A549 (cell line): ENCODE measurements around the gene ACRBP. TPM values are rescaled to one million over a fixed set of nuclear protein-coding genes. Genes with fewer than 3 reads are reported as not detected.

Experiments
- ATAC-seq, 2 experiments: fragments of 200-7000 bp in 1 of 2; fragments of >200 bp in 1 of 2; cut with Nextera tagmentation in 1 of 2; cut with Tn5 transposase in 1 of 2; 3 replicates each; pipeline versions ENCODE4 v1.8.0 to v1.9.1; 2018 to 2020; ENCODE audit warnings: mild to moderate bottlenecking in 1 of 2, moderate library complexity in 1 of 2
- CTCF ChIA-PET: fragments of 300-600 bp; sonication (Branson Sonifier 250); formaldehyde crosslinking; extraction: SDS; loops from one replicate; lab custom pipeline; 2021; ENCODE audit warnings: antibody characterized with exemption, inconsistent platforms; lab: Yijun Ruan, JAX
- POLR2A ChIA-PET: fragments of 350-600 bp; formaldehyde crosslinking; extraction: SDS; loops from one replicate; lab custom pipeline; 2021; ENCODE audit warnings: antibody characterized with exemption, inconsistent platforms; lab: Yijun Ruan, JAX
- DNase-seq, 2 experiments: peaks; one replicate each; pipeline versions ENCODE4 v3.0.0 to v3.0.0-alpha.2; 2011 to 2016; ENCODE audit warnings: low read depth in 1 of 2, low spot score in 1 of 2
- FAIRE-seq: peaks from 2 replicates; lab custom pipeline; 2011; peaks lifted over from hg19 to GRCh38; lab: Jason Lieb, UNC
- H3K27ac ChIP-seq, 2 experiments: fragments of >200 bp; sonication (Bioruptor Twin); formaldehyde crosslinking; 3 replicates each; pipeline ENCODE4 v1.5.1; 2016 to 2017
- H3K4me1 ChIP-seq: fragments of >200 bp; sonication (Bioruptor Twin); formaldehyde crosslinking; 3 replicates; pipeline ENCODE4 v1.6.1; 2016
- H3K4me2 ChIP-seq: fragments of >200 bp; sonication (Bioruptor Twin); formaldehyde crosslinking; 3 replicates; pipeline ENCODE4 v1.6.1; 2016
- H3K4me3 ChIP-seq: fragments of >200 bp; sonication (Bioruptor Twin); formaldehyde crosslinking; 3 replicates; pipeline ENCODE4 v1.5.1; 2016
- H3K9me3 ChIP-seq: fragments of >200 bp; sonication (Bioruptor Twin); formaldehyde crosslinking; 3 replicates; pipeline ENCODE4 v1.6.1; 2016
- MYC ChIP-seq: IDR thresholded peaks from 2 replicates; pipeline ENCODE4 v1.6.1; 2012; ENCODE audit warnings: mild to moderate bottlenecking, inconsistent platforms, low read length, improper control_type of control experiment, borderline replicate concordance
- NFE2L2 ChIP-seq: fragments of 150-350 bp; conservative IDR thresholded peaks from 2 replicates; pipeline ENCODE4 v1.6.1; 2014; ENCODE audit warnings: low read length
- WGBS: methylation state at CpG from one replicate; pipeline ENCODE4 v1.1.6; 2017; ENCODE audit errors: missing lambda C conversion rate; 5-methylcytosine and 5-hydroxymethylcytosine counted together
- polyA plus RNA-seq, 4 experiments: library from polyadenylated mRNA; depleted of rRNA in 3 of 4; stranded (reverse); fragments of >200 nt; fragmentation: RNase III in 1 of 4; extraction: RNeasy Plus Mini Kit Qiagen cat#74134 plus additional on column Dnase treatment in 1 of 4; gene quantifications; 2 replicates in 3 of 4; 3 replicates in 1 of 4; pipeline ENCODE4 v1.2.3, GENCODE V29; 2011 to 2017

Gene ACRBP
- polyA plus RNA-seq, 2 of the 4 experiments (the other 2 are of a cell fraction) = 0.34 to 0.70 TPM

DNA sequence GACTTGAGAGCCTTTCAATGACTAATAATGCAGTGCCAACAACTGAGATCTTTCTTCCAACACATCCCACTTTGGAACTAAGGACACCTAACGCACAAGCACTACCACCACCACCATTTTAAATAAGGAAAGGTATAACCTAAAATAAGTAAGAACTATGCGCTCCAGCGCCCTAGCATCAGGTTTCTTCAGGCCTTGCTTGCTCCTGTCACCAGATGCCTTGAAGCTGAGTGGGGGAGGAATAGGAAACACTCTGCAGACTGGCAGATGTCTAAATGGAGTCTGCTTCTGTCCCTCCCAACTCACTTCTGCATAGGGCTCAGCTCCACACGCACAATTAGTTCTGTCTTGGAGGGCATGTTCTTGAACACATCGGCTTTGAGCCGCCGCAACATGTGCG lies 55.1 kb downstream of the ACRBP start:
- no peak overlapping the region for H3K4me3 ChIP-seq
- FAIRE-seq = no peak

More for the DNA sequence above, 55.1 kb downstream of the ACRBP start:
- ATAC-seq = no peak
- no peaks in the 10 kb centered on the region for H3K4me1 ChIP-seq
- H3K4me2 ChIP-seq = no peak overlapping the region
- ChIA-PET POLR2A (no interaction called here), CTCF (interaction anchor here (1.0 to 1.6 kb wide), 4 partner anchors 10 to 195 kb away, joined by 3 to 4 read pairs (median 3); no protein-coding TSS in a partner anchor)
- 97% methylated on average over 8 of the region's 8 CpGs for WGBS
- TF ChIP-seq NFE2L2 (no peak), MYC (no peak)
- no peaks in the 10 kb centered on the region for H3K9me3 ChIP-seq
- H3K27ac ChIP-seq = no peak overlapping the region
- no peak for DNase-seq

Other genes with a start within 250 kb of the ACRBP start
- not detected in 2 replicates for gene CD27, start 202.5 kb downstream of the ACRBP start, polyA plus RNA-seq (2011; rRNA removed)
- gene CD27, start 202.5 kb downstream of the ACRBP start, polyA plus RNA-seq (2017; fragmentation: RNase III; extraction: RNeasy Plus Mini Kit Qiagen cat#74134 plus additional on column Dnase treatment) = not detected in 3 replicates
- gene TAPBPL, start 195.4 kb downstream of the ACRBP start, polyA plus RNA-seq (2011; rRNA removed) = 3.6 and 5.1 TPM in 2 replicates
- gene TAPBPL, start 195.4 kb downstream of the ACRBP start, polyA plus RNA-seq (2017; fragmentation: RNase III; extraction: RNeasy Plus Mini Kit Qiagen cat#74134 plus additional on column Dnase treatment) = 2.3 to 3.4 TPM (median 2.8 TPM) in 3 replicates
- 17.6 and 28.8 TPM in 2 replicates for gene VAMP1, start 176.8 kb downstream of the ACRBP start, polyA plus RNA-seq (2011; rRNA removed)
- 20.6 to 22.8 TPM (median 22.7 TPM) in 3 replicates for gene VAMP1, start 176.8 kb downstream of the ACRBP start, polyA plus RNA-seq (2017; fragmentation: RNase III; extraction: RNeasy Plus Mini Kit Qiagen cat#74134 plus additional on column Dnase treatment)
- gene MRPL51, start 154.2 kb downstream of the ACRBP start, polyA plus RNA-seq (2011; rRNA removed) = 181 and 337 TPM in 2 replicates
- 260 to 272 TPM (median 265 TPM) in 3 replicates for gene MRPL51, start 154.2 kb downstream of the ACRBP start, polyA plus RNA-seq (2017; fragmentation: RNase III; extraction: RNeasy Plus Mini Kit Qiagen cat#74134 plus additional on column Dnase treatment)
- 130 and 145 TPM in 2 replicates for gene NCAPD2, start 153.3 kb downstream of the ACRBP start, polyA plus RNA-seq (2011; rRNA removed)
- gene NCAPD2, start 153.3 kb downstream of the ACRBP start, polyA plus RNA-seq (2017; fragmentation: RNase III; extraction: RNeasy Plus Mini Kit Qiagen cat#74134 plus additional on column Dnase treatment) = 76.1 to 82.0 TPM (median 77.3 TPM) in 3 replicates
- 10,036 and 10,800 TPM in 2 replicates for gene GAPDH, start 112.9 kb downstream of the ACRBP start, polyA plus RNA-seq (2011; rRNA removed)
- gene GAPDH, start 112.9 kb downstream of the ACRBP start, polyA plus RNA-seq (2017; fragmentation: RNase III; extraction: RNeasy Plus Mini Kit Qiagen cat#74134 plus additional on column Dnase treatment) = 6,292 to 6,607 TPM (median 6,463 TPM) in 3 replicates
- gene IFFO1, start 91.4 kb downstream of the ACRBP start, polyA plus RNA-seq (2011; rRNA removed) = 0.74 and 1.0 TPM in 2 replicates
- 0.94 to 1.5 TPM (median 1.1 TPM) in 3 replicates for gene IFFO1, start 91.4 kb downstream of the ACRBP start, polyA plus RNA-seq (2017; fragmentation: RNase III; extraction: RNeasy Plus Mini Kit Qiagen cat#74134 plus additional on column Dnase treatment)
- 162 and 176 TPM in 2 replicates for gene NOP2, start 79.1 kb downstream of the ACRBP start, polyA plus RNA-seq (2011; rRNA removed)
- gene NOP2, start 79.1 kb downstream of the ACRBP start, polyA plus RNA-seq (2017; fragmentation: RNase III; extraction: RNeasy Plus Mini Kit Qiagen cat#74134 plus additional on column Dnase treatment) = 100 to 108 TPM (median 104 TPM) in 3 replicates
- gene CHD4, start 40.1 kb downstream of the ACRBP start, polyA plus RNA-seq (2011; rRNA removed) = 53.7 and 99.3 TPM in 2 replicates
- gene CHD4, start 40.1 kb downstream of the ACRBP start, polyA plus RNA-seq (2017; fragmentation: RNase III; extraction: RNeasy Plus Mini Kit Qiagen cat#74134 plus additional on column Dnase treatment) = 83.4 to 87.8 TPM (median 84.8 TPM) in 3 replicates
- 0.74 and 0.97 TPM in 2 replicates for gene LPAR5, start 11.5 kb downstream of the ACRBP start, polyA plus RNA-seq (2011; rRNA removed)
- gene LPAR5, start 11.5 kb downstream of the ACRBP start, polyA plus RNA-seq (2017; fragmentation: RNase III; extraction: RNeasy Plus Mini Kit Qiagen cat#74134 plus additional on column Dnase treatment) = 0.29 to 0.66 TPM (median 0.58 TPM) in 3 replicates
- gene ING4, start 15.7 kb upstream of the ACRBP start, polyA plus RNA-seq (2011; rRNA removed) = 36.5 and 41.3 TPM in 2 replicates
- gene ING4, start 15.7 kb upstream of the ACRBP start, polyA plus RNA-seq (2017; fragmentation: RNase III; extraction: RNeasy Plus Mini Kit Qiagen cat#74134 plus additional on column Dnase treatment) = 15.3 to 19.5 TPM (median 18.8 TPM) in 3 replicates
- 59.6 and 81.9 TPM in 2 replicates for gene ZNF384, start 41.9 kb upstream of the ACRBP start, polyA plus RNA-seq (2011; rRNA removed)
- 64.7 to 86.4 TPM (median 79.8 TPM) in 3 replicates for gene ZNF384, start 41.9 kb upstream of the ACRBP start, polyA plus RNA-seq (2017; fragmentation: RNase III; extraction: RNeasy Plus Mini Kit Qiagen cat#74134 plus additional on column Dnase treatment)
- gene PIANP, start 53.4 kb upstream of the ACRBP start, polyA plus RNA-seq (2011; rRNA removed) = 0.10 and 0.22 TPM in 2 replicates
- 0.30 to 0.56 TPM (median 0.45 TPM) in 3 replicates for gene PIANP, start 53.4 kb upstream of the ACRBP start, polyA plus RNA-seq (2017; fragmentation: RNase III; extraction: RNeasy Plus Mini Kit Qiagen cat#74134 plus additional on column Dnase treatment)
- gene COPS7A, start 76.6 kb upstream of the ACRBP start, polyA plus RNA-seq (2011; rRNA removed) = 78.8 and 95.0 TPM in 2 replicates
- 46.9 to 51.2 TPM (median 50.0 TPM) in 3 replicates for gene COPS7A, start 76.6 kb upstream of the ACRBP start, polyA plus RNA-seq (2017; fragmentation: RNase III; extraction: RNeasy Plus Mini Kit Qiagen cat#74134 plus additional on column Dnase treatment)
- 302 and 310 TPM in 2 replicates for gene MLF2, start 105.7 kb upstream of the ACRBP start, polyA plus RNA-seq (2011; rRNA removed)
- gene MLF2, start 105.7 kb upstream of the ACRBP start, polyA plus RNA-seq (2017; fragmentation: RNase III; extraction: RNeasy Plus Mini Kit Qiagen cat#74134 plus additional on column Dnase treatment) = 269 to 305 TPM (median 295 TPM) in 3 replicates
- 205 and 391 TPM in 2 replicates for gene PTMS, start 118.9 kb upstream of the ACRBP start, polyA plus RNA-seq (2011; rRNA removed)
- gene PTMS, start 118.9 kb upstream of the ACRBP start, polyA plus RNA-seq (2017; fragmentation: RNase III; extraction: RNeasy Plus Mini Kit Qiagen cat#74134 plus additional on column Dnase treatment) = 868 to 1,195 TPM (median 1,161 TPM) in 3 replicates
- gene LAG3, start 125.1 kb upstream of the ACRBP start, polyA plus RNA-seq (2011; rRNA removed) = 0.56 and 0.66 TPM in 2 replicates
- 1.6 to 2.3 TPM (median 1.7 TPM) in 3 replicates for gene LAG3, start 125.1 kb upstream of the ACRBP start, polyA plus RNA-seq (2017; fragmentation: RNase III; extraction: RNeasy Plus Mini Kit Qiagen cat#74134 plus additional on column Dnase treatment)
- not detected in 2 replicates for gene CD4, start 142.1 kb upstream of the ACRBP start, polyA plus RNA-seq (2011; rRNA removed)
- gene CD4, start 142.1 kb upstream of the ACRBP start, polyA plus RNA-seq (2017; fragmentation: RNase III; extraction: RNeasy Plus Mini Kit Qiagen cat#74134 plus additional on column Dnase treatment) = 0.03 TPM in 1 of 3 replicates, not detected in the others
- gene GPR162, start 174.4 kb upstream of the ACRBP start, polyA plus RNA-seq (2011; rRNA removed) = 1.8 TPM in 2 replicates
- 1.7 to 2.4 TPM (median 1.7 TPM) in 3 replicates for gene GPR162, start 174.4 kb upstream of the ACRBP start, polyA plus RNA-seq (2017; fragmentation: RNase III; extraction: RNeasy Plus Mini Kit Qiagen cat#74134 plus additional on column Dnase treatment)
- gene P3H3, start 181.0 kb upstream of the ACRBP start, polyA plus RNA-seq (2011; rRNA removed) = 8.1 and 8.6 TPM in 2 replicates
- 17.7 to 23.2 TPM (median 21.9 TPM) in 3 replicates for gene P3H3, start 181.0 kb upstream of the ACRBP start, polyA plus RNA-seq (2017; fragmentation: RNase III; extraction: RNeasy Plus Mini Kit Qiagen cat#74134 plus additional on column Dnase treatment)
- 0.94 and 1.1 TPM in 2 replicates for gene GNB3, start 193.5 kb upstream of the ACRBP start, polyA plus RNA-seq (2011; rRNA removed)
- gene GNB3, start 193.5 kb upstream of the ACRBP start, polyA plus RNA-seq (2017; fragmentation: RNase III; extraction: RNeasy Plus Mini Kit Qiagen cat#74134 plus additional on column Dnase treatment) = 2.3 to 3.7 TPM (median 2.7 TPM) in 3 replicates
- 51.5 and 57.5 TPM in 2 replicates for gene CDCA3, start 203.9 kb upstream of the ACRBP start, polyA plus RNA-seq (2011; rRNA removed)
- gene CDCA3, start 203.9 kb upstream of the ACRBP start, polyA plus RNA-seq (2017; fragmentation: RNase III; extraction: RNeasy Plus Mini Kit Qiagen cat#74134 plus additional on column Dnase treatment) = 79.6 to 92.0 TPM (median 80.2 TPM) in 3 replicates
- 58.6 and 64.5 TPM in 2 replicates for gene USP5, start 204.7 kb upstream of the ACRBP start, polyA plus RNA-seq (2011; rRNA removed)
- gene USP5, start 204.7 kb upstream of the ACRBP start, polyA plus RNA-seq (2017; fragmentation: RNase III; extraction: RNeasy Plus Mini Kit Qiagen cat#74134 plus additional on column Dnase treatment) = 75.3 to 78.2 TPM (median 76.9 TPM) in 3 replicates
- 1,913 and 2,511 TPM in 2 replicates for gene TPI1, start 220.1 kb upstream of the ACRBP start, polyA plus RNA-seq (2011; rRNA removed)
- 1,221 to 1,293 TPM (median 1,253 TPM) in 3 replicates for gene TPI1, start 220.1 kb upstream of the ACRBP start, polyA plus RNA-seq (2017; fragmentation: RNase III; extraction: RNeasy Plus Mini Kit Qiagen cat#74134 plus additional on column Dnase treatment)
- gene SPSB2, start 225.9 kb upstream of the ACRBP start, polyA plus RNA-seq (2011; rRNA removed) = 15.3 and 16.8 TPM in 2 replicates
- 20.8 to 22.1 TPM (median 21.8 TPM) in 3 replicates for gene SPSB2, start 225.9 kb upstream of the ACRBP start, polyA plus RNA-seq (2017; fragmentation: RNase III; extraction: RNeasy Plus Mini Kit Qiagen cat#74134 plus additional on column Dnase treatment)